ENCODE measurements around the gene MARK1.

GRCh38 chr1:220687809-220688208 is 159.9 kb downstream of the MARK1 start:
- TF ChIP-seq, protein P1, sequence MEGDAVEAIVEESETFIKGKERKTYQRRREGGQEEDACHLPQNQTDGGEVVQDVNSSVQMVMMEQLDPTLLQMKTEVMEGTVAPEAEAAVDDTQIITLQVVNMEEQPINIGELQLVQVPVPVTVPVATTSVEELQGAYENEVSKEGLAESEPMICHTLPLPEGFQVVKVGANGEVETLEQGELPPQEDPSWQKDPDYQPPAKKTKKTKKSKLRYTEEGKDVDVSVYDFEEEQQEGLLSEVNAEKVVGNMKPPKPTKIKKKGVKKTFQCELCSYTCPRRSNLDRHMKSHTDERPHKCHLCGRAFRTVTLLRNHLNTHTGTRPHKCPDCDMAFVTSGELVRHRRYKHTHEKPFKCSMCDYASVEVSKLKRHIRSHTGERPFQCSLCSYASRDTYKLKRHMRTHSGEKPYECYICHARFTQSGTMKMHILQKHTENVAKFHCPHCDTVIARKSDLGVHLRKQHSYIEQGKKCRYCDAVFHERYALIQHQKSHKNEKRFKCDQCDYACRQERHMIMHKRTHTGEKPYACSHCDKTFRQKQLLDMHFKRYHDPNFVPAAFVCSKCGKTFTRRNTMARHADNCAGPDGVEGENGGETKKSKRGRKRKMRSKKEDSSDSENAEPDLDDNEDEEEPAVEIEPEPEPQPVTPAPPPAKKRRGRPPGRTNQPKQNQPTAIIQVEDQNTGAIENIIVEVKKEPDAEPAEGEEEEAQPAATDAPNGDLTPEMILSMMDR (conservative IDR thresholded peaks at IDR 0.05; ENCODE audit: low read depth, low read length), result no peak
- no peak for TF ChIP-seq EZH2phosphoT487 (IDR thresholded peaks at IDR 0.05; ENCODE audit: borderline replicate concordance, low read length)
- TF ChIP-seq EZH2 (IDR thresholded peaks at IDR 0.05; ENCODE audit: low read length, unreplicated experiment), result no peak
